GM19328 (cell line): ENCODE results near the gene TBR1.

ENCODE experiments used
- ATAC-seq: cut with Tn5 transposase; IDR thresholded peaks from one replicate; pipeline ENCODE4 v1.9.1; 2021; ENCODE audit warnings: mild to moderate bottlenecking, moderate library complexity; ENCODE audit not compliant: unreplicated experiment

TBR1 gene

DNA sequence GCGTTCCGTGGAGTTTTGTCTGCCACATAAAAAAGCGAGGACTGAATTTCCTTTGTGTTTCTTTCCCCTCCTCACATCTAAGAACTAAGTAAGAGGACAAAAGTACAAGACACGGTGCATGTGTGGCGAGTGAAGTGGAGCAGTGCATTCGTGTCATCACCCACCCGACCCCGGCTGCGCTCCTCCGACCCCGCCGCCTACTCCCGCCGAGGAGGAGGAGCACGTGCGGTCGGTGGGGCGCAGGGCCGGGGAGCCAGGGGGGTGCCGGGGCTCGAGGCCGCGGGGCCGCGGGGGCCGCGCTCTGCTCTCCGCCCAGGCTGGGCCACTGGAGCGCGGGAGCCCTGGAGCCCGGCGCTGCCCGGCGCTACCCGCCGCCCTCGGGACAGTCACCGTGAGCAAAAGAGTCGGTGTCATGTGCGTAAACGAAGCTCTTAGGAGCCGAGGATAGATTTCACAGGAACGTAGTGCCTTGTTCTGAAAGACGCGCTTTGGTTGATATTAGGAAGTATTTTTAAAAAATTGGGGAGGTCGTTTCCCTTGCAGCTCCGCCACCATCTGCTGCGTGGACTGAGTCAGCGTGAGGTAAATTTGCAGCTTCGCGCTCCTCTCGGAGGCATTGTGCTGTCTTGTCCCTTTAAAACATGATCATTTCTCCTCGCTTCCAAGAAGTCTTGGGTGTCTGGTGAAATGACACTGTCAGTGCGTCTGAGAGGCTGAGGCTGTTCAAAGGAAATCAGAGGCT lies 11.0 kb downstream of the TBR1 start:
- ATAC-seq = no peak

GRCh38 chr2:161427664-161428587 lies 11.8 kb downstream of the TBR1 start:
- no peak for ATAC-seq

DNA sequence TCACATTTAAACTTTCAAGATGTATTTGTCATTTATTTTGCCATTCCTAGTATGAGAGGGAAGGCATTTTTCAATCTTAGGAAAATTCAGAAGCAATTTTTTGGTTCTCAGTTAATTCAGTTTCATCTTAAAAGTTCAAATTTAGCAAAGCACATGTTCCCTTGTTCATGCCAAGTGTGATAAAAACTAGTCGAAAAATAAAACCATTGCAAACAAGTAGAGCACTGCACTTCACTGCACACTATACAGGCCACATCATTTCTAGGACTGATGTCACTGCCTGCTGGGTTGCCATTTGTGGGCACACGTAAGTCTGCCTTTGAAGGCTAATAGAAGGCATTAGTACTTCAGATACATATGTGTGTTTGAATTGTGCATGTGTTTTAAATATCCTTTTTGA lies 14.3 kb downstream of the TBR1 start:
- no peak for ATAC-seq

DNA sequence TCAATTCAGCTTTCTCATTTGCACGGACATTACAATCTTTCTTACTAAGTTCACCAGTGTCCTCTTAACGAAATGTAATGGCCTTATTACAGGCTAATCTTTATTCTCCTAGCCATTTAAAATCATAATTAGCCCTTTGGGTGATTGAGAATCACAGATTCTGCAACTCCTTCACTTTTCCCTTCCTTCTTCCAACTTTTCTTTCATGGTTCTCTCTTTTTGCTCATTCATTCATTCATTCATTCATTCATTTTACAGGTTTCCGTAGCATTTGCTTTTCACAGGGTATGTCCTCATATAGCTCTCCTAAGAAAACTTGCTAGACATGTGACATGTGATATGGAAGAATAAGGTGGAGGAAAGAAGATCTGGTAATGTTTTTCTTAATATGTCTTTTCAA lies 16.0 kb downstream of the TBR1 start:
- no peak for ATAC-seq

DNA sequence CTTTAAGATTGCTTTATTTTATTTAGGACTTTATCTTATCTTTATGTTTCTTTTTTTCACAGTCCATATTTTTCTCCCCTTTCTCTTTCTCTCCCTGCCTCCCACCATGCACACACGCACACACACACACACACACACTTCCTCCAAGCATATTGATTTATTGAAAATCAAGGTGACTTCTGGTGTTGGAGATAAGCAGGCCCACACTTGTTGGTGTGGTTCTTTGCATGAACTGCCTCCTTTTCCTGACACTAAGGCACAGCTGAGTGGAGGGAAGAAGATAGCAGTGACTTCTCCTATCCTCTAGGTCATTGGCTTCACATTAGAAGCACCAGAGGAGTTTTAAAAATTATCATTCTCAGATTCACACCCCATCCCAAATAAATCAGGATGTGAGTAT lies 18.0 kb downstream of the TBR1 start:
- no peak for ATAC-seq

- no peak for ATAC-seq
Measured at GRCh38 chr2:161436411-161436810, 20.3 kb downstream of the TBR1 start.

DNA sequence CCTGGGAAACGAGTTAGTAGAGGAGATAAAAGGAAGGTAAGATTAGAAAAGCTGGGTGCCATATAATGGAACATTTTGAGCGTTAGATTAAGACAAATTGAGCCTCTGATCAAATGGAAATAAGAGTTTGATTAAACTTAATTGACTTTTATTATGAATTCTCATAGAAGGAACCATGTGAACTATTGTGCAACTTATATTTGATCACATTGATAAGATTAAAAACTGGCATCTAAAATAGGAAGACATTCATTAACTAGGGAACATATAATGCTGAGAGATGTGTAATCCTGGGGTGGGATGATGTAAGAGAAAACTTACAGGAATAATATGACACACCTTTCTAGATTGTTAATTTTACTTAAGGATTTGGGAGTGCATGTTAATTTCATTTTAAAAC lies 22.5 kb downstream of the TBR1 start:
- ATAC-seq = no peak

DNA sequence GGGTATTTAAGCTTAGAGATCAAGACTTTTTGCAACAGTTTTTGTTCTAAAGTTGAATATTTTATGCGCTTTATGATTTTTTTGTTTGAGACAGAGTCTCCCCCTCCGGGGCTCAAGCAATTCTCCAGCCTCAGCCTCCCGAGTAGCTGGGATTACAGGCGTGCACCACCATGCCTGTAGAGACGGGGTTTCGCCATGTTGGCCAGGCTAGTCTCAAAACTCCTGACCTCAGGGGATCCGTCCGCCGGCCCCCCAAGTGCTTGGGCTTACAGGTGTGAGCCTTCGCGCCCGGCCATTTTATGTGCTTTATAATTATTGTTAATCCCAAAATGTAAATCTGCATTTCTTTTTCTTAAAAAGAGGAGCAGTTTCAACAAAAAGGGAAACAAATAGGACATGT lies 29.0 kb downstream of the TBR1 start:
- no peak for ATAC-seq

DNA sequence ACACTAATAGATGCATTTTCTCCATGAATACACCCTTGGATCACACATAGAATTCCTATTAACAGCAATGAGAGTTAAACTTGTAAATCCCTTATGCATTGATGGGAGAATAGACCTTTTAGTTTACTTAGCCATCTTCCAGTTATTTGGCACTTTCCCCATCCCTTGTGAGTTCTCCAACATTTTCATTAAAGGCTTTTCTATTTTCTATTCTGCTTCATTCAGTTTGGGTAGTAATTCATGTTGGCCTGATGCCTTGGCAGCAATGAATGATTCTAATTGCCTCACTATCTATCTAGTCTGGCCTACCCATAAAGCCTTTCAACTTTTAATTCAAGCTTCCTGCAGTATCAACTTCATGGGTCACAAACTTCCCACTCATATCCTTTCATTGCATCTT lies 32.3 kb downstream of the TBR1 start:
- no peak for ATAC-seq

- no peak for ATAC-seq
Measured at GRCh38 chr2:161471631-161472030, 55.5 kb downstream of the TBR1 start.

- ATAC-seq = no peak
Measured at GRCh38 chr2:161474920-161475319, 58.8 kb downstream of the TBR1 start.
